Hematopoietic multipotent progenitor cell treated with erythropoietin and hydrocortisone succinate and interleukin-3 and kit ligand, for 4 days (in vitro differentiated cells): Measurements from ENCODE around the gene C16orf96.
A peak's percentile ranks its signal among the peaks of the same experiment; 100 is the strongest.

Experiments used
- DNase-seq: peaks from one replicate; pipeline ENCODE4 v3.0.0-alpha.2; 2015

The C16orf96 gene

GRCh38 chr16:4603624-4604170, 47.6 kb downstream of the C16orf96 start:
- no peak for DNase-seq

- no peak for DNase-seq
Measured at GRCh38 chr16:4604401-4604800, 48.3 kb downstream of the C16orf96 start.

- no peak for DNase-seq
Measured at GRCh38 chr16:4606354-4606753, 50.2 kb downstream of the C16orf96 start.

DNA sequence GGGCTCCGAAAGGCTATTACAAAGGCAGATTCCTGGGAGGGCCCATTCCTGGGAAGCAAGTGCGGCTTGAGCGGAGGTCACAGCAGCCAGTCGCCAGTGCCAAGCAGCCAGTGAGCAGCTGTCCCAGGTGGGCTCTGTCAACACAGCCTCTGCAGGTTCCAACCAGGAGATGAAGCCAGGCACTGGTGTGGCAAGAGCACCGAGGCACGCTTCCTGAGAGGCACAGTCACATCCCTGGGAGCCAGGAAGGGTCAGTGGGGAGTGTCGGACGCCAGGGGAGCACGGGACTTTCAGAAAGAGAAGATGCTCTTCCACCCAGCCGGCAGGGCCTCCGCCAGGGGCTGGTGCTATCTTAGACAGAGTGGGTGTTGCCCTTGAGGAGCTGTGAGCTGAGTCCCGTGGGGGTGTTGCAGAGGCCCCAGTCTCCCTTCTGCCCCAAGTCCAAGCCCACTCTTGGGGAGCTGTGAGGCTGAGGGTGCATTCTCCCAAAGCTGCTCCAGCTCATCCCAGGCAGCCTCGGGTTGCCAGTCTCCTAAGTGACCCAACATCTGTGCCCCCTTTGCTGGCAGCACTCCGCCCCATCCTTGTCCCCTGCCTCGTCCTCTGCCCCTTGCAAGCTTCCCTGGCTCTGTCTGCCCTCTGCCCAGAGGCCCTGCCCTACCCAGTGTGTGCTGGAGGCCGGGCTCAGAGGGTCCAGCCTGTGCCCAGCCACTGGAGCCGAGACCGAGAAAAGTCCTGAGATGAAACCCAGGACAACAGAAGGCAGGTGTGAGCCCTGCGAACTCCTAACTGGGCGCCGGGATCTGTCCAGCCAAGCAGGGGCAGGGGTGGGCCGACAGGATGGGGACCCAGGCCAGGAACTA, 51.9 kb downstream of the C16orf96 start:
- DNase-seq = no peak

- DNase-seq = no peak
Measured at GRCh38 chr16:4608704-4608980, 52.5 kb downstream of the C16orf96 start.

- no peak for DNase-seq
Measured at GRCh38 chr16:4609200-4610010, 53.3 kb downstream of the C16orf96 start.

GRCh38 chr16:4610011-4611005, 54.2 kb downstream of the C16orf96 start:
- DNase-seq = no peak

DNA sequence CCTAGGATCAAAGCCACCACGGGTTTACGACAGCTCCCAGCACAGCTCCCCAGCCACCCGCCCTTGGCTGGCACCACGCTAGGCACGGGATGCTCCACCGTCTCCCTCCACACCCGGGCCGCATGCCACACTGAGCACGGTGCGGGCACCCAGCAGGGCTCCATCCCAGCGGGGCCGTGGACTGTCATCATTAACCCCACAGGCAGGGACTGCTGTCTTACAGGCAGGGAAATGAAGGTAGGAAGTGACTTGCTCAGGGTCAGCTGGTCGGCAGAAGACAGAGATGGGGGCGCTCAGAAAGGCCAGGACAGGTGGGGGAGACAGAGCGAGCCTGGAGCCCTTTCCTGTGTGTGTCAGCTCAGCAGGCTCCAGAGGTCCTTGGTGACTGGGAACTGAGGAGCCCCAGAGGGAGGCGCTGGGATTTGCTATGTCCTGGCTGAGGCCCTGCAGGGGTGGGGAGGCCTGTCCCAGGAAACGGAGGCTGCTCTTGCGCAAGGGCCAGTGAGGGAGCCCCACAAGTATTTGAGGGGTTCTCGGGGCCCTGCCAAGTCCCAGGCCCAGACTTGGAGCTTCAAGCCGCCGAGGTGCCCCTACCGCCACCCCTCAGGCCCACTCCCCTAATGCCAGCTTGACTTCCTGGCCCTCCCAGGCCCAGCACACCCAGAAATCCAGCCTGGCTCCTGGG, 55.3 kb downstream of the C16orf96 start:
- no peak for DNase-seq

DNA sequence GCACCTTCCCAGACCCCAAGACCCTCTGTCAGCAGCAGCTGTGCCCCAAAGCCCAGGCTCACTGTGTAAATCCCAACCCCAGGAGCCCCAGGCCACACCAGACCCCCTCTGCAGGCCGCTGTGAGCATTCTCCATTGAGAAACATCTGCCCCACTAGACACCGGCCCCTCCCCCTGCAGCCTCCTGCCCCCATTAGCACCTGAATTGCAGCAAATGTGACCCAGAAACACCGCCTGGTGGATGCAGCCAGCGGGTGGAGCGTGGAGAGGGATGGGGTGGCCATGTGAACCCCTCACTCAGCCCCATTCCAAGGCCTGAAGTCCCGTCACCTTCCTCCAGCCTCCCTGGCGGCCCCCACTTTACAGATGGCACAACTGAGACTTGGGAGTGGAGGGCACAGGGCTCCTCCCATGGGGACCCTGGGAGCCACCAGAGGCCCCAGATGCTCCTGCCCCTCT, 56.4 kb downstream of the C16orf96 start:
- peak; percentile 45 for DNase-seq

DNA sequence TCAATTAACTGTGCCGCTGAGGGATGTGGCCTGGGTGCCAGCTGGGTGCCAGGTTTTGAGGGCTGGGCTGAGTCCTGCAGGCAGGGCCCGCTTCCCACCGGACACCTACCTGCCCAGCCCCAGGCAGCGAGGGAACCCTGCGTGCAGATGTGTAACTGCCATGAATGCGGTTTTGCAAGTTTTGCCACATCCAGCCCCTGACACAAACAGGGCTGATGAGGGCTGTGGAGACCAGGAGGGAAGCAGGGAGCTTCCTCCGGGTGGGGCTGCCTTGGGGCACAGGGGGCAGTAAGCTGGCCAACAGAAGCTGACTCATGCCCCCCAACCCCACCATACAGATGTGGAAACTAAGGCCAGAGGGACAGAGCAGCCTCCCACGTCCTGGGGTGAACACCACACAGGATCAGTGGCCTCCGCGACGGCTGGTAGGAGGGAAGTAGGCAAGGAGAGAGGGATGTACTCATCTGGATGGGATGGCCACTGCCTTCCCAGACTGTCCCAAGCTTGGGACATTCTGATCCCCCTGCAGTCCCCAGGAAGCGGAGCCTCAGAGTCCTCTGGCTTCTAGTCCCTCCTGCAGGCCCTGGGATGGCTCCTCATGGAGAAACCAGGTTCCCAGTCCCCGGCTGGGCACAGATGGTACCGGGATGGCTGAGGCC, 57.0 kb downstream of the C16orf96 start:
- DNase-seq = no peak

- peak; percentile 73 for DNase-seq
Measured at GRCh38 chr16:4613636-4614570, 57.8 kb downstream of the C16orf96 start.

DNA sequence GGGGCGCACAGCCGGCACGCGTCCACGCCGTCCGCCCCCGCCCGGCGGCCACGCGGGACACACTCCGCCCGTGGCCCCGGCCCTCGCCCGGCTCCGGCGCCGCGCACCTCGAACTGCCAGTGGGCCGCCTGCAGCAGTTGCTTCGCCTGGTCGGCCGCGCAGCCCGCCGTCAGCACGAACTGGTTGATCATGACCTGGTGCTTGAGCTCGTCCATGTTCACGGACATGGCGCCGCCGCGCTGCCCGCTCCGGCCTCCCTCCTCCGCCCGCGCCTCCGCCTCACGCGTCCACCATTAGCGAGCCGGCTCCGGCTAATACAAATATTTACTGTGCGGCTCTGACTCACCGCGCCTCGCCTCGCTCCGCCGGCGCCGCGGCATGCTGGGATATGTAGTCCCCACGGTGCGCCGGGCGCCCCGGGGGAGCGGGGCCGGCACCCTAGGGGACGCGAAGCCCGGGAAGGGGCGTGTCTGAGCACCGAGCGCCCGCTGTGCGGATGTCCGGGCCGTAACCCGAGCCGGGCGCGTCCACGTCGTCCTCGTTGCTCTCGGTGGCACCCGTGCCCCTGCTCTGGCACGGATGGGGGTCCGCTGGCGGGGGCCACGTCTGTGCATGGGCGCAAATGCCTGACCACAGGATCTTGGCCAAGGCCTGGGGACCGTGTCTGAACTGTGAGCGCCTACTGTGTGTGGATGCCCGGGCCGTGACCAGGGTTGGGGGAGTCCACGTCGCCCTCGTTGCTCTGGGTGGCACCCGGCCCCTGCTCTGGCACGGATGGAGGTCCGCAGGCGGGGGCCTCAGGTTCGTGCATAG, 58.6 kb downstream of the C16orf96 start, which contains the start of gene UBALD1:
Gene UBALD1 (minus strand): TSS at position 318 of the 813 bp plus-strand sequence. CDS start 91 bp downstream, at position 227.
- DNase-seq = peak; percentile 94

- no peak for DNase-seq
Measured at GRCh38 chr16:4615384-4616046, 59.4 kb downstream of the C16orf96 start.

DNA sequence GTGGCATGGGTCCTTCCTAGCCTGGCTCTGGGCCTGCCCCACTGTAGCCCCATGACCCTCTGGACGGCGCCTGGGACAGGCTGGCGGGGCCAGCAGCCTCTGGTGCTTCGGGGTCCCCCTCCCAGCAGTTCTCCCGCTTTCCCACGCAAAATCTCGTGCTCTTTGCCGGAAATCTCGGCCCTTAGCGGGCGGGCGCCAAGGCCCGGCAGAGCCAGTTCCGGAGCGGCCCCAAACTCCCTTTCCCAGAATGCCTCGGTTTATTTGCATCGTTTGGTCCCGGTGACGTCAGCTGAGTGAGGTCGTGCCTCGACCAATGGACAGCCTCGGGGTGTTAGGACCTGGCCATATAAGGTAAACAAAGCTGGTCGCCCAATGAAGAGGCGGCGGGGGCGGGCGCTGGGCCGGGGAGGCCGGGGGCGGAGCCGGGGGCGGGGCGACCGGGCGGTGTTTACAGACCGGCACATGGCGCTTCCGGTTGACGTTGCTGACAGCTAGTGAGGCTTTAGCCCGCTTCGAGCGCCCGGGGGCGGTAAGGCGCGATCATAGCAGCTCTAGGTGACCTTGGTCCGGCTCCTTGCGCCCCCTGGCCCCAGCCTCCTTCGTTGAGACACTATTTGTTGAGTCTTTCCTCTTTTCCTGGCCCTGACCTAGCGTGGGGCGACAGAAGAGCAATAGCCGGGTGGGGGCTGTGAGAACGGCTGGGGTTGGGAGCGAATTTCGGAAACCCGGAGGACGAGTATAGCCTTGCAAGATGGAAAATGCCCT, 60.1 kb downstream of the C16orf96 start:
- DNase-seq = peak; percentile 100

GRCh38 chr16:4617880-4618279, 61.7 kb downstream of the C16orf96 start:
- no peak for DNase-seq

DNA sequence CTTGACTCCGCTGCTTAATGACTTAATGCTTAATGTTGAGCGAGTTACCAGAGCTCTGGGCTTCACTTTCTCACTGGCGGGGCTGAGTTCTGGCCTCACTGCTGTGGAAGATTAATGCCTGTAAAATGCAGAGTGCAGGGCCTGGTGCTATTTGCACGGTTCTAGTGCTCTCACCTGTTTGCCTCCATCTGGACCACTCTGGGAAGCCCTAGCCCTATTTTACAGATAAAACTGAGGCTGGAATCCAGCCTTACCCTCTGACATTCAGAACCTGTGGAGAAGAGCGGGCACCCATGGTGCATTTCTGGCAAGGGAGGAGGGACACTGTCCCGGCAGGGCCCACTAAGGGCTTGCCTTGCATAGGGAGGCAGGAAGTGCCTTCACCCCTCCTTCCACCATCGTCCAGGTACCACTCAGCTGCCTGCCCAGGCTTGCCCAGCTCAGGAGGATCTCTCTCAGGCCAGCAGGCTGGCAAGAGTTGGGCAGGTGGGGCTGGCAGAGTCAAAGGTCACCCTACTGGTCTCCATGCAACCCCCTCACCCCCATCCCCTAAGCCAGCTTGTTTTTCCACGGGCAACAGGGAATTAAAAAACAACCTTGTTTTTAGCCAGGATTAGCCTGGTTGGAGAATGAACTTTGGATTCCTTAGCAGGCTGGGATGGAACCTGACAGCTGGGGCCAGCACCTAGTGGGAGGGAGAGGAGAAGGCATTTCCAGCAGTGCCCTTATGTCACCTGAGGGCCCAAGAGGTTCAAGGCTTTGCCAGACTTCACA, 62.7 kb downstream of the C16orf96 start:
- no peak for DNase-seq

DNA sequence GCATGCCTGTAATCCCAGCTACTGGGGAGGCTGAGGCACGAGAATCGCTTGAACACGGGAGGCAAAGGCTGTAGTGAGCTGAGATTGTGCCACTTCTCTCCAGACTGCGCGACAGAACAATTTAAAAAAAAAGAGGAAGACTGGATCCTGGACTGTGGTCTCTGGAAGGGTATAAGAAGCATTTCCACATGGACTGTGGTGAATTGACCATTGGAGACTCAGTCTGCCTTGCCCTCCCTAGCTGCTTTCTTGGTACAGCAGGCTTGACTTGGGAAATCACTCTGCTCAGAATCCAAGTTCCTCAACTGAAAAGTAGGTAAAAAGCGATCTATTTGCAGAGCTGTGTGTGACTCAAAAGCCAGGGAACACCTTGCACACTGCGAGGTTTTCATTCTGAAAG, 67.5 kb downstream of the C16orf96 start:
- DNase-seq = peak; percentile 17
